Skin of body (tissue), 2 donors: ENCODE data around the gene OMP. TPM values are rescaled to one million over a fixed set of nuclear protein-coding genes. Genes with fewer than 3 reads are reported as not detected.
"Not testable (repeated sequence)": the region's sequence is repeated elsewhere in the genome, so short reads cannot be mapped to it uniquely, and the experiment has no call there.

Experiments
- DNase-seq: peaks from one replicate; lab custom pipeline; 2025; lab: John Stamatoyannopoulos, UW
- total RNA-seq: library from RNA; depleted of rRNA; stranded (reverse); fragments of >200 nt; gene quantifications from one replicate; pipeline ENCODE4 v1.2.3, GENCODE V29; 2014

The OMP gene
- not detected for total RNA-seq

DNA sequence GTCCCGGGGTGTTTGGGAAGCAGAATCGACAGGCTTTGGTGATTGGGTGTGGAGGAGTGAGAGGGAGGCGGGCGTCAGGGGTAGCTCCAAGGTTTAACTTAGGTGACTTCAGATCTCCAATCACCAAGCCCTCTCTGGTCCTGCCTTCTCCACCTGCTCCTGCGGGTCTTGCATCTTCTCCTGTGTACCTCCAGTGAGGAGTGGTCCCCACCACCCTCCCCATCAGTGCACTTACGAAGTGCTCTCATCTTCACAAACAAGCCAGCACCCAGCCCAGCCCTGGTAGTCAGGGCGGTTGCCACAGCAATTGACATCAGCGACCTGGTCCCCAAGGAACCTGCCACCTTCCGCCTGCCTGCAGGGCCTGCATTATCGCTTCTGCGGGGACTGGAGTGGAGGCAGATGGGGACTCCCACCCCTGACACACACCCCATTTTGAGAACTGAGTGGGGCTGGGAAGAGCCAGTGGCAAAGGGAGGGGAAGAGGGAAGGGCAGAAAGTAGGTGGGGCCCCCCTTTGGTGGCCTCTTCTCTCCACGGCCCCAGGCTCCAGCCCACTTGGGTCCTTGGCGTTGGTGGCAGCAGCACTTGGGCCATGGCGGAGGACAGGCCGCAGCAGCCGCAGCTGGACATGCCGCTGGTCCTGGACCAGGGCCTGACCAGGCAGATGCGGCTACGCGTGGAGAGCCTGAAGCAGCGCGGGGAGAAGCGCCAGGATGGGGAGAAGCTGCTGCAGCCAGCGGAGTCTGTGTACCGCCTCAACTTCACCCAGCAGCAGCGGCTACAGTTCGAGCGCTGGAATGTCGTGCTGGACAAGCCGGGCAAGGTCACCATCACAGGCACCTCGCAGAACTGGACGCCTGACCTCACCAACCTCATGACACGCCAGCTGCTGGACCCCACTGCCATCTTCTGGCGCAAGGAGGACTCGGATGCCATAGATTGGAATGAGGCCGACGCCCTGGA is at the start of gene OMP:
Gene OMP (plus strand): TSS at position 595 of the 965 bp plus-strand sequence. CDS start 0 bp downstream, at position 595.
- no peak for DNase-seq

- no peak for DNase-seq
Observed at GRCh38 chr11:77053217-77054015, 49.2 kb upstream of the OMP start.

GRCh38 chr11:77054084-77054483 is 48.6 kb upstream of the OMP start:
- DNase-seq = no peak

DNA sequence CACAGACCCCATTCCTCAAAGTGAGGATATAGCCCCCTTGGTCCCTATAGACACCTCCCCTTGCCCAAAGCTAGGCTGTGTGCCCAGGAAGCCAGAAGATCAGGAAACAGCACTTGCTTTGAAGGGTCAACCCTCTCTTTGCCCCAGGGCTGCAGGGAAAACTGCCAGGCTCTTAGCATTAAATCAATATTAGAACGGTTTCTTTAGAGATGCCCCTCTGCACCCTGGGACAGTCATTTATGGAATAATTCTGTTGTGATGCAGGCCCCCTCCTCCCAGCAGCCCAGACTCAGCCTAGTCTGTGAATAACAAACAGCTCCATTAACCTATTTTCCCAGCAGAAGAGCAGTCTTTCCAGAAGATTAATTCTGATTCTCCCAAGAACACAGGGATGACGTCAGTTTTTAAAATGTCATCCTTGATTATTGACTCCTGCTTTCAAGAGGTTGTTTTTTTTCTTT is 47.5 kb upstream of the OMP start:
- no peak for DNase-seq

GRCh38 chr11:77055913-77056312 is 46.7 kb upstream of the OMP start:
- no peak for DNase-seq

DNA sequence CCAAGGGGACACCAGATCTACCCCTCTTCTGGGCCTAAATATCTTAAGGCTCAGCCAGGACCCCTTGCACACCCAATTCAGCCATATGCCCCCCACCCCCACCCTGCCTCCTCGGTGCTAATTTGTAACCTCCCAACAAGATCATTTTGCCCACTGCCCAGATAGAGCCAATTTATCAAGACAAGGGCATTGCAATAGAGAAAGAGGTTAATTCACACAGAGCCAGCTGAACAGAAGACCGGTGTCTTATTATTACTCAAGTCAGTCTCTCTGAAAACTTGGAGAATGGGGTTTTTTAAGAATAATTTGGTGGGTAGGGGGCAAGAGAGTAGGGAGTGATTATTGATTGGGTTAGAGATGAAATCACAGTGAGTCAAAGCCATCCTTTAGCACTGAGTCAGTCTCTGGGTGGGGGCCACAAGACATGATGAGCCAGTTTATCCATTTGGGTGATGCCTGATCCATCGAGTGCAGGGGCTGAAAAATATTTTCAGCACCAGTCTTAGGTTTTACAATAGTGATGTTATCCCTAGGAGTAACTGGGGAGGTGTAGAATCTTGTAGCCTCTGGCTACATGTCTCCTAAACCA is 45.7 kb upstream of the OMP start:
- no peak for DNase-seq

GRCh38 chr11:77057938-77058474 is 44.6 kb upstream of the OMP start:
- DNase-seq = no peak

DNA sequence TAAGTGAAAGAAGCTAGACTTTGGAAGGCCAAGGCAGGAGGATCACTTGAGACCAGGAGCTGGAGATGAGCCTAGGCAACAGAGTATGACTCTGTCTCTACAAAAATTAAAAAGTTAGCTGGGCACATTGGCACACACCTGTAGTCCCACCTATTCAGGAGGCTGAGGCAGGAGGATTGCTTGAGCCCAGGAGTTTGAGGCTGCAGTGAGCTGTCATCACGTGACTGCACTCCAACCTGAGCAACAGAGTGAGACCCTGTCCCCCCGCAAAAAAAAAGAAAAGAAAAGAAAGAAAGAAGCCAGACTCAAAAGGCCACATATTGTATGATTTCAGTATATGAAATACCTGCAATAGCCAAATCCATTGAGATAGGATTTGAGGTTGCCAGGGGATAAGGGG is 43.7 kb upstream of the OMP start:
- no peak for DNase-seq

GRCh38 chr11:77059806-77060205 is 42.8 kb upstream of the OMP start:
- no peak for DNase-seq

GRCh38 chr11:77060234-77060633 is 42.4 kb upstream of the OMP start:
- no peak for DNase-seq

DNA sequence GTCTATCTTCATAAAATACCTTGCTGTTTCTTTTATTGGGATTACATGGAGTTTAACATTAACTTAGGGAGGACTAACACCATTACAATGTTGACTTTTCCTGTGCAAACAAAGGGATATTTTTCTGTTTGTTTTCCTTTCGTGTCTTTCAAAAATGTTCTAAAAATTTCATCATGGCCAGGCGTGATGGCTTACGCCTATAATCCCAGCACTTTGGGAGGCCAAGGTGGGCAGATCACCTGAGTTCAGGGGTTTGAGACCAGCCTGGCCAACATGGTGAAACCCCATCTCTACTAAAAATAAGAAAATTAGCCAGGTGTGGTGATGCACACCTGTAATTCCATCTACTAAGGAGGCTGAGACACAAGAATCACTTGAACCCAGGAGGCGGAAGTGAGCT is 41.4 kb upstream of the OMP start:
- DNase-seq = not testable (repeated sequence)

GRCh38 chr11:77062924-77063323 is 39.7 kb upstream of the OMP start:
- DNase-seq = no peak

GRCh38 chr11:77063407-77063806 is 39.2 kb upstream of the OMP start:
- no peak for DNase-seq

DNA sequence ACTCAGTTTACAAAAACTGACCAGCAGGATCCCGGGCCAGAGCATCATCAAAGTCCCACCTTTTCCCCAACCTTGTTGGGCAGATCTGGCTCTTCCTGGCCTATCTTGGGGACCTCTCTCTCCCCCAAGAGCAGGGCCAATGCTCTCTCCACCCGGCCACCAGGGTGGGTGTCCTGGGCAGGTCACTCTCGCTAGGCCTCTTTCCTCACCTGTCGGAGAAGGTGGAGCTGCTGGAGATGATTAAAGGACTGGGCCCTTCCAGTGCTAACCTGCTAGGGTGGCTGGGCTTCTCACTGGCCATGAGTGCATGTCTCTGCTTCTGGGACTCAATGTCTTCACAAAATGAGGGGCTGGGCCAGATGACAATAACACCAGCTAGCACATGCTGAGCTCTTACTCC is 38.8 kb upstream of the OMP start:
- DNase-seq = no peak

DNA sequence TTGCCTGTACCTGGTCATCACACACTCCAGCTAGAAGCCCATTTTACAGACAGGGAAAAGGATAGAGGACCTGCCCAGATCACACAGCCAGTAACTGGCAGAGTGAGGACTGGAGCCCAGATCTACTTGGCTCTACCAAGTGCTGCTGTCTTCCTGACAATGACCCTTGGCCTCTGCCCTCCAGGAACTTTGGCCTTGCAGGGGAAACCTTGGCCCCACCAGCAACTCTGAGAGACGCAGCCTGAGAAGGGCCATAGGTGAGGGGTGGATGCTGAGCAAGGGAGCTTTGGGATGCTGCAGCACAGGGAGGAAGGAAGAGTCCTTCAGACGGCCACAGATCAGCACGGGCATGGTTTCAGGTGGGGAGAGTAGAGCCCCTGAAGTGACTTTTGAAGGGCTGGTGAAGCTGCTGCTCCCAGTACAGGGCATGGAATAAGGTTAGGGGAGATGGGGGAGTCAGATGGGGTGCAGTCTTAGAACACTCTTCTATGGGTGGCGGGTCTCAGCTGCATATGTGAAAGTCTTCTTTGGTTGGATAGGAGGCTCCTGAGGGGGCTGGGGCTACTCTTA is 37.9 kb upstream of the OMP start:
- no peak for DNase-seq

GRCh38 chr11:77065878-77066228 is 36.8 kb upstream of the OMP start:
- peak; percentile 47 for DNase-seq

GRCh38 chr11:77066229-77067042 is 36.2 kb upstream of the OMP start, which contains the start of gene CAPN5:
TSS of gene CAPN5 (plus strand) at chr11:77066971. CDS start at chr11:77084887, 17,916 bp downstream.
- DNase-seq = peak; percentile 91

GRCh38 chr11:77067861-77068443 is 34.7 kb upstream of the OMP start:
- DNase-seq = no peak

DNA sequence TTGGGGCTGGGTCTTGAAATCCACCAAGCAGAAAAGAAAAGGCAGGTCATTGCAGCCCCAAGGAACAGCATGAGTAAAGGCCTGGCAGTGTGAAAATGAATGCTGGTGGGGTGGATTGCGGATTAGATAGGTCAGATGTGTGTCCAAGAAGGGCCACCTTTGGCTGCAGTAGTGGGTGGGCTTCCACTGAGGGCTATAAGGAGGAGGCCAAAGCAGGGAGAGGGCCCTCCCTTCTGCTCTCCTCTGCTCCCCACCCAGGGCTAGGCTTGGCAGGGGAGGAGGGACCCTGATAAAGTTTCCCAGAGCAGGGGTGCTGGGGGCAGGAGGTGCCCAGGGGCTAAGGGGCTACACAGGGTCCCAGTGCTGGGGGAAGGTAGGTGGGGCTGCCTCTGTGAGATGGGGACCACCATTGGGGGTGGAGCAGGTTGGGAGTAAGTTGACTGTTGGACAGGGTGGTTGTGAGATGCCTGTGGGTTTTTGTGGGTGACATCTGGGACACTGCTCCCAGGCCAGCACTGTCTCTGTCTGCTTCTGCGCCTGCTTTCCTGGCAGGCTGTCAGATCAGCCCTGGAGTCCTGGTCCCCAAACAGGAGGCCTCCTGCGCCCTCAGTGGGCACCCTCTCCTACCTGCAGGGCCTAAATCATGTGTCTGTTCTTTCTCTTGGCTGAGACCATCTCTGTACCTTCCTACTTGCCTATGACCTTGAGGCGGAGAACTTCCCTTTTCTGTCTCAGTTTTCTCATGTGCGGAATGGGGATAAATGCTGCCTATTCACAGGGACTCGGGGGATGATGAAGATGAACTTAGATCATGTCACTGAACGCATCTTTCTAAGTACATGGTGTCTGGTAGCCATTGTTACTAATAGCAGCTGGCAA is 33.9 kb upstream of the OMP start:
- DNase-seq = no peak
